Fibroblast of mammary gland (primary cell): ENCODE measurements around the gene PERCC1.

Experiments used
- DNase-seq: peaks from one replicate; pipeline ENCODE4 v3.0.0-alpha.2; 2010; ENCODE audit warnings: low read depth
- H3K4me3 ChIP-seq: 2 replicates; pipeline ENCODE4 v1.5.1; 2011; ENCODE audit warnings: low read depth, mild to moderate bottlenecking, low read length, moderate library complexity; ENCODE audit not compliant: control insufficient read depth
- CTCF ChIP-seq: conservative IDR thresholded peaks from 2 replicates; pipeline ENCODE4 v1.5.1; 2011; ENCODE audit warnings: low read depth, low read length, inconsistent platforms; ENCODE audit not compliant: control insufficient read depth, insufficient read depth

Gene PERCC1

DNA sequence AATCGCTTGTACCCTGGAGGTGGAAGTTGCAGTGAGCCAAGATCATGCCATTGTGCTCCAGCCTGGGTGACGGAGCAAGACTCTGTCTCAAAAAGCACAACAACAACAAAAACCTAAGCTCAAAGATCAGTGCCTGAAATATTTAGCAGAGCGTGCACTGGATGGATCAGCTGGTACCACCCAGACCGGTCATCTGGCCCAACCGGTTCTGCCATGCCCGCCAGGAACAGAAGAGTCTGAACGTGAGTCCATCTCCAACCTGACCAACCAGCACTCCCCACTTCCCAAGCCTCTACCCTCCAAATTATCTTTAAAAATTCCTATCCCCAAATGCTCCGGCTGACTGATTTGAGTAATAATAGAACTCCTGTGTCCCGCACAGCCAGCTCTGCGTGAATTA lies 8.8 kb upstream of the PERCC1 start:
- no peak for TF ChIP-seq CTCF
- no peak for DNase-seq
- no peak overlapping the region for H3K4me3 ChIP-seq

DNA sequence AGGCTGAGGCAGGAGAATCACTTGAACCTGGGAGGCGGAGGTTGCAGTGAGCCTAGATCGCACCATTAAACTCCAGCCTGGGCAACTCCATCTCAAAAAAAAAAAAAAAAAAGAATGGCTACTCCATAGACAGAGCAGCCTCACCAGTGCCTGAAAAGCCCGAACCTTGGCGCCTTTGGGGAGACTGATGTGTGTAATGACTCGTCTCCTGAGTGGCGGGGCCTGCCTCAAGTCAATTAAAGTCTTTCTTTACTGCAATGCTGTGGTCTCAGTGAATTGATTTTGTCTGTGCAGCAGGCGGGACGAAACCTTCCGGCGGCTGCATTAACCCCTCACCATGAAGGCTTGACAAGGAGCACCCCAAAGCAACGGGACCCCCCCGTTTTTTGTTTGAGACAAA lies 6.8 kb upstream of the PERCC1 start:
- no peak for DNase-seq
- TF ChIP-seq CTCF = no peak
- H3K4me3 ChIP-seq = no peak overlapping the region

- no peak for DNase-seq
- no peak for TF ChIP-seq CTCF
- no peak overlapping the region for H3K4me3 ChIP-seq
Observed at GRCh38 chr16:1425616-1426370, 5.1 kb upstream of the PERCC1 start.

DNA sequence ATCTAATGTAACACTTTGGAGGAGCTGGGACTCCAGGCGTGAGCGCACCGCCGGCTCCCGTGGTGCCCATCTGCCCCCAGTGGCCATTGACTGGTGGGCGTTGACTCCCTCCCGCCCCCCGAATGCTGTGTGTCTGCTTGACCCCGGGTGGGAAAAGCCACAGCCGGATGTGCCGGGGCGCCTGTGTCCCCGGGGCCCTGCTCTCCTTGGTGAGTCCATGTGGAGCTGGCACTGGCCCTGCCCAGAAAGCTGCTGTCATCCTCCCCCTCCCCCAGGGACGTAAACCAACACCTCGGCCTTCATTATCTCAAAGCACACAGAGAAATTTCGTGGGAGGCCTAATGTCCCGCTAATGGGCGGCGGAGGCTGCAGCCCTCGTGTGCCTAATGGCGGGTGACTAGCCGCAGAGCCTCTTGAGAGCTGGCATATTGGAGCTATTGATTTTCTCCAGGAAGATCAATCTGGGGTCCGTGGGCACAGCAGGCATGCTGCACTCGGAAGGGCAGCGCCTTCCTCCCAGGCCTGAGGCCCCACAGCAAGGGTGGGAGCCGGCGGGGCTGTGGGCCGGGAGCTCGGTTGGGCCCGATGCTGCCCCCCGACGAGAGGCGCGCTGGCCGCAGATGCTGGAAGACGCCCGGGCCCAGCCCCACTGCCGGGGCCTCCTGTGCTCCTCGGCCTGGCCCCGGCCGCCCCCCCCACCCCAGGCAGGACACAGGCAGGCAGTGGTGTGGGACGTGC lies 4.0 kb upstream of the PERCC1 start:
- no peak for DNase-seq
- H3K4me3 ChIP-seq = no peak overlapping the region
- no peak for TF ChIP-seq CTCF

DNA sequence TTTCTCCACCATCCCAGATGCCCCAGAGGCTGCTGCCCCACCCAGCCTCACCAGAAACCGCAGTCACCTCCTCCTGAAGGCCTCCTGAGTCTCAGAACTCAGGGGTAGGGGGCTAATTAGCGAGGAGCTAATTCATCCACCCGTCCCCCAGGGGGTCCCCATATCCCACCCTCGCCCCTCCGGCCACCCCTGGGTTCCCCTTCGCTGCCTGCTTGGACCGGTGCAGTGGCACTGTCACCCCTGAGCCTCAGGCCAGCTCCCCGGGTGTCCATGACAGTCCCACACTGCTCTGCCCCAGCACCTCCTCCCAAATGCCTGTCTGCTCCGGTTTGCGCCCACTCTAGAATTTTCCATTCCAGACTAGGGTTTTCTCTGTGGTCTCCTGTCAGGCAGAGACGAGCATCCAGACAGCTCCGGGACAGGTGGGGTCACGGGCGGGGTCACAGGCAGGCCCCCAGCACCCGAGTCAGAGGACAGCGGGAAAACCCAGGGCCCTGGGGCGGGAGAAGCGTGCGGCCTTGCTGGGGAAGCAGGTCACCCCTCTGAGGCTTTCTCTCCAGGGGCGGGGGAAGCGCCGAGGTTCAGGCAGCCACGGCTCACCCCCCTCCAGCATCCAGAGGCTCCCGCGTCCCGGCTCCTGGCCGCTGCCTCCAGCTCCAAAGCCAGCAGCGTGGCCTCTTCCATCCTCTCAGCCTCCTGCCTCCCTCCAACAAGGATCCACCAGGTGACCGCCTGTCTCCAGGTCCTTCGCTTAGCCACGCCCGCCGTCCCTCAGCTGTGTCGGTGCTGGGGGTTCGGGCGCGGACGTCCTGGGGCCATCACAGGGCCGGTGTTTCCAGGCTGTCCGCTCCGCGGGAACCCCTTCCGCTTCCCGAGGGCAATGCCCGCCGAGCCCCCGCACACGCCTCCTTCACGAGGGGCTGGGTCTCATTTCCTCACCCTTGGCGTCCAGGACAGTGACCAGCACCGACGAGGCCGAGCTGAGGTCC lies 3.1 kb upstream of the PERCC1 start:
- TF ChIP-seq CTCF = no peak
- no peak for DNase-seq
- no peak overlapping the region for H3K4me3 ChIP-seq

DNA sequence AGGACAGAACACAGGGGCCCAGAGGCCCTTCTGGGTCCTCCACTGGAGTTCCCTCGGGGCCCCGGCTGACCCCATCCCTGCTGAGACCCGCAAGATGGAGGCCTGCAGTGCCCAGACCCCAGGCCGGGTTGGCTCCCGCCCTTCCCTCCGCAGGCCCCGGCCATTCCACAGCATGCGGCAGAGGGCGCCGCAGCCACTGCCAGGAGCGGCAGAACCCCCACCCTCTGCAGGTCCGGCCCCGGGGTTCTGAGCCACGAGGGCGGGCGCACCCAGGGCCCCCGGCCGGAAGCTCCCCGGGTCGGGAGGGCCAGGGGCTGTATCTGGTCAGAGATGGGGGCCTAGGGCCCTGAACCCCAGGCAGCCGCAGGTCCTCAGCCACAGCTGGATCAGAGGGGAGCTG lies 2.4 kb upstream of the PERCC1 start:
- DNase-seq = peak; percentile 26
- peak; percentile 39 for TF ChIP-seq CTCF
- H3K4me3 ChIP-seq = no peak overlapping the region
